ENCODE data around the gene ZNF655. TPM values are rescaled to one million over a fixed set of nuclear protein-coding genes. Genes with fewer than 3 reads are reported as not detected.

The ZNF655 gene
- total RNA-seq, 4 donors from 2014 or later: 153 to 304 (median 226) TPM

DNA sequence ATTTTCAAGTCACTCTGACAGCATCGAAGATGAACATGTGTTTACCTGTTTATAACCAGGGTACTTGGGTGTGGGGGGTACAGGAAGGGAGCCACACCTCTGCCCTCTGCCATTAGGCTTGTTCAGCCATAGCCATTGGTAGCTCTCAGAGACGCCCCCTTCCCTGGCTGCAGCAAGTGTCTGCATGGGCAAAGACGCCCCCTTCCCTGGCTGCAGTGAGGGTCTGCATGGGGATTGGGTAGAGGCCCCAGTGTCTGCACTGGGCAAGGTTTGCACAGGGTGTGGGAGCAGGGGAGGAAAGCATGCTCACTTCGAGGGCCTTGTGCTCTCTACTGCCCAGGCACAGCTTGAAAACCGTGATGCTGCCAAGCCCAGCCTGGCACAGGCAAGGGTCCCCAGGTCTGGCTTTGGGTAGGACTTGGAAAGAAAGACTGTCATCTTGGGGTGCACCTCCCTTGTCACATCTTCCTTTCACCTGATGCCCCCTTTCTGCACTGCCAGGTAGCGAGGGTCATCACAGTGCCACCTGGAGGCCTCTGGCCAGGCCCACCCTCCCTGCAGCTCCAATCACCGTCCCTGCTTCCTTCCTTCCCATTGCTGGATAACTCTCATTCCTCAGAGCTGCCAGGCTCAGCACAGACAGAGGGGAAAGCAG lies 43.3 kb downstream of the ZNF655 start:
- DNase-seq: no peak
- intact Hi-C loops (cut with DNase I; ENCODE audit: low total_unique reads): no loop called here
- in situ Hi-C loops (cut with MboI; ENCODE audit: low pct_ligation_motif_present in 1 of 4, low pct_unique_long_range_greater_than_20kb in 1 of 4, low sequenced_read_pairs in 3 of 4): no loop called here
- H3K27me3 ChIP-seq: no peaks in the 10 kb centered on the region
- H3K4me1 ChIP-seq: no peaks in the 10 kb centered on the region
- no peaks in the 10 kb centered on the region for H3K36me3 ChIP-seq
- H3K9me3 ChIP-seq: no peaks in the 10 kb centered on the region
- TF ChIP-seq POLR2AphosphoS5 (IDR thresholded peaks at IDR 0.05) (no peak), EP300 (IDR thresholded peaks at IDR 0.05; ENCODE audit: low read depth) (no peak), POLR2A (IDR thresholded peaks at IDR 0.05) (no peak)
- TF ChIP-seq, protein P1, sequence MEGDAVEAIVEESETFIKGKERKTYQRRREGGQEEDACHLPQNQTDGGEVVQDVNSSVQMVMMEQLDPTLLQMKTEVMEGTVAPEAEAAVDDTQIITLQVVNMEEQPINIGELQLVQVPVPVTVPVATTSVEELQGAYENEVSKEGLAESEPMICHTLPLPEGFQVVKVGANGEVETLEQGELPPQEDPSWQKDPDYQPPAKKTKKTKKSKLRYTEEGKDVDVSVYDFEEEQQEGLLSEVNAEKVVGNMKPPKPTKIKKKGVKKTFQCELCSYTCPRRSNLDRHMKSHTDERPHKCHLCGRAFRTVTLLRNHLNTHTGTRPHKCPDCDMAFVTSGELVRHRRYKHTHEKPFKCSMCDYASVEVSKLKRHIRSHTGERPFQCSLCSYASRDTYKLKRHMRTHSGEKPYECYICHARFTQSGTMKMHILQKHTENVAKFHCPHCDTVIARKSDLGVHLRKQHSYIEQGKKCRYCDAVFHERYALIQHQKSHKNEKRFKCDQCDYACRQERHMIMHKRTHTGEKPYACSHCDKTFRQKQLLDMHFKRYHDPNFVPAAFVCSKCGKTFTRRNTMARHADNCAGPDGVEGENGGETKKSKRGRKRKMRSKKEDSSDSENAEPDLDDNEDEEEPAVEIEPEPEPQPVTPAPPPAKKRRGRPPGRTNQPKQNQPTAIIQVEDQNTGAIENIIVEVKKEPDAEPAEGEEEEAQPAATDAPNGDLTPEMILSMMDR (IDR thresholded peaks at IDR 0.05): no peak
- WGBS, 2 donors (ENCODE audit: low coverage in 1 of 2): 40 to 69% methylated on average over 1 to 7 of the region's 7 CpGs
- H3K27ac ChIP-seq: no peak overlapping the region
- H3K4me3 ChIP-seq: no peak overlapping the region

DNA sequence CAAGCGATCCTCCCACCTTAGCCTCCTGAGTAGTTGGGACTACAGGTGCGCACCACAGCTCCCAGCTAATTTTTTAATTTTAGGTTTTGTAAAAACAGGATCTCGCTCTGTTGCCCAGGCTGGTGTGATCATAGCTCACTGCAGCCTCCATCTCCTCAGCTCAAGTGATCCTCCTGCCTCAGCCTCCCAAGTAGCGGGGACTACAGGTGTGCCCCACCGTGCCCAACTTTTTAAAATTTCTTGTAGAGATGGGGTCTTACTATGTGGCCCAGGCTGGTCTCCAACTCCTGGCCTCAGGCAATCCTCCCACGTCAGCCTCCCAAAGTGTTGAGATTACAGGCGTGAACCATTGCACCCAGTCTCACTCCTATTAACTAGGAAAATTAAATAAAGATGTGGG lies 47.1 kb downstream of the ZNF655 start:
- no peaks in the 10 kb centered on the region for H3K36me3 ChIP-seq
- no peaks in the 10 kb centered on the region for H3K9me3 ChIP-seq
- in situ Hi-C loops (cut with MboI; ENCODE audit: low pct_ligation_motif_present in 1 of 4, low pct_unique_long_range_greater_than_20kb in 1 of 4, low sequenced_read_pairs in 3 of 4) (no loop called here), intact Hi-C loops (cut with DNase I; ENCODE audit: low total_unique reads) (no loop called here)
- no peaks in the 10 kb centered on the region for H3K4me1 ChIP-seq
- 95 to 96% methylated on average over 4 to 7 of the region's 7 CpGs for WGBS, 2 donors (ENCODE audit: low coverage in 1 of 2)
- no peak for DNase-seq
- no peak overlapping the region for H3K4me3 ChIP-seq
- no peaks in the 10 kb centered on the region for H3K27me3 ChIP-seq
- no peak for TF ChIP-seq POLR2A (IDR thresholded peaks at IDR 0.05)
- TF ChIP-seq POLR2AphosphoS5 (IDR thresholded peaks at IDR 0.05): no peak
- no peak for TF ChIP-seq EP300 (IDR thresholded peaks at IDR 0.05; ENCODE audit: low read depth)
- TF ChIP-seq, protein P1 (IDR thresholded peaks at IDR 0.05): no peak
- H3K27ac ChIP-seq: no peak overlapping the region

DNA sequence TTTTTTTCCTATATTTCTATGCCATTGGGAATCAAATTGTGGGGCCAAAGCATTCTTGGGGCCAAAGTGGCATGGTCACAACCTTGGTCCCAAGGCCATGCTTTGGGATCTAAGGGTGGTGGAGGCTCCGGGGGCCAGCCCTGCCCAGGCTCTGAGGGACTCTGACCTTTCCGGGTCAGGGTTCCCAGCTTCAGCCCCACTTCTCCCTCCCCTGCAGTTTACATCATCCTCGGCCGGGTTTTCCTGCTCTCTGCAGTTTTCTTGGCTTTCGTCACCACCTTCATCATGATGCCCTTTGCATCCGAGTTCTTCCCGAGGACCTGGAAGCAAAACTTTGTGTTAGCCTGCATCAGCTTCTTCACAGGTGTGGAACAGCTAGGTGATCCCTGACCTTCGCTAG lies 48.1 kb downstream of the ZNF655 start:
- intact Hi-C loops (cut with DNase I; ENCODE audit: low total_unique reads) (no loop called here), in situ Hi-C loops (cut with MboI; ENCODE audit: low pct_ligation_motif_present in 1 of 4, low pct_unique_long_range_greater_than_20kb in 1 of 4, low sequenced_read_pairs in 3 of 4) (no loop called here)
- no peak overlapping the region for H3K4me3 ChIP-seq
- H3K27ac ChIP-seq: no peak overlapping the region
- WGBS, 2 donors (ENCODE audit: low coverage in 1 of 2): 65 to 78% methylated on average over 4 to 8 of the region's 8 CpGs
- TF ChIP-seq POLR2A (IDR thresholded peaks at IDR 0.05) (no peak), EP300 (IDR thresholded peaks at IDR 0.05; ENCODE audit: low read depth) (no peak), POLR2AphosphoS5 (IDR thresholded peaks at IDR 0.05) (no peak)
- TF ChIP-seq, protein P1 (IDR thresholded peaks at IDR 0.05): no peak
- no peaks in the 10 kb centered on the region for H3K4me1 ChIP-seq
- H3K27me3 ChIP-seq: no peaks in the 10 kb centered on the region
- H3K36me3 ChIP-seq: no peaks in the 10 kb centered on the region
- no peak for DNase-seq
- H3K9me3 ChIP-seq: no peaks in the 10 kb centered on the region

DNA sequence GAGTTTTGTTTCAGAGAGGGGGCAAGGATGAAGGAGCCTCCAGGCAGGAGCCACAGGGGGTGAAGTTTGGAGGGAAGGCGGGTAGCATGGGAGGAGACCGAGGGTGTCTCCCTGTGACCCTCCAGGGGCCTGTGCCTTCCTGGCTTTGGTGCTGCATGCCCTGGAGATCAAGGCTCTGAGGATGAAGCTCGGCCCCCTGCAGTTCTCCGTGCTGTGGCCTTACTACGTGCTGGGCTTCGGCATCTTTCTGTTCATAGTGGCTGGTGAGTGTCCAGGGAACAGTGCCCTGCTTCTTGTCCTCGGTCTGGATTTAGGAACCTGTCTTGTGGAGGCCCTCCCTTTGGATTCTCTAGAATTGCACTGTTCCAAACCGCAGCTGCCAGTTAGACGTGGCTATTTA lies 49.1 kb downstream of the ZNF655 start:
- no peak overlapping the region for H3K27ac ChIP-seq
- intact Hi-C loops (cut with DNase I; ENCODE audit: low total_unique reads): no loop called here
- no peak overlapping the region for H3K4me3 ChIP-seq
- no peaks in the 10 kb centered on the region for H3K9me3 ChIP-seq
- WGBS, 2 donors (ENCODE audit: low coverage in 1 of 2): 85% methylated on average over 9 of the region's 9 CpGs; no CpG with 5 or more reads in 1 of the 2 donors
- in situ Hi-C loops (cut with MboI; ENCODE audit: low pct_ligation_motif_present in 1 of 4, low pct_unique_long_range_greater_than_20kb in 1 of 4, low sequenced_read_pairs in 3 of 4): no loop called here
- H3K4me1 ChIP-seq: no peaks in the 10 kb centered on the region
- no peak for TF ChIP-seq POLR2A (IDR thresholded peaks at IDR 0.05)
- TF ChIP-seq, protein P1 (IDR thresholded peaks at IDR 0.05): no peak
- TF ChIP-seq POLR2AphosphoS5 (IDR thresholded peaks at IDR 0.05): no peak
- no peak for TF ChIP-seq EP300 (IDR thresholded peaks at IDR 0.05; ENCODE audit: low read depth)
- H3K27me3 ChIP-seq: no peaks in the 10 kb centered on the region
- no peak for DNase-seq
- no peaks in the 10 kb centered on the region for H3K36me3 ChIP-seq

All from transverse colon (tissue), 4 donors.